IMR-90 (cell line): ENCODE results near the gene IFI44L. TPM values are rescaled to one million over a fixed set of nuclear protein-coding genes. Genes with fewer than 3 reads are reported as not detected.

Experiments used
- ATAC-seq: fragments of 200-7000 bp; cut with Tn5 transposase; 2 replicates; pipeline ENCODE4 v1.9.1; 2020; ENCODE audit warnings: low read depth, mild to moderate bottlenecking, moderate library complexity
- BruUV-seq: library from RNA; stranded (reverse); fragments of 400-500 nt; replicated peaks from 2 replicates; lab custom pipeline; 2021; lab: Mats Ljungman, UMichigan
- CTCF ChIA-PET: fragments of 300-600 bp; formaldehyde crosslinking; extraction: SDS; loops from one replicate; lab custom pipeline; 2021; ENCODE audit warnings: antibody characterized with exemption; lab: Yijun Ruan, JAX
- POLR2A ChIA-PET: fragments of 300-600 bp; sonication (Branson Sonifier 250); formaldehyde crosslinking; loops from one replicate; lab custom pipeline; 2022; ENCODE audit warnings: antibody characterized with exemption; ENCODE audit not compliant: unreplicated experiment; lab: Charles Lee
- DNase-seq: peaks from one replicate; pipeline ENCODE4 v3.0.0; 2013
- H2AFZ ChIP-seq: replicated peaks from 2 replicates; pipeline ENCODE3; 2013; ENCODE audit warnings: low read length, mild to moderate bottlenecking; ENCODE audit not compliant: poor library complexity
- H2AK5ac ChIP-seq: 2 replicates; pipeline ENCODE4 v1.6.1; 2013; ENCODE audit warnings: low read depth, low read length, inconsistent platforms
- H2AK9ac ChIP-seq: replicated peaks from 2 replicates; pipeline ENCODE3; 2013; ENCODE audit warnings: mild to moderate bottlenecking, low read depth, low read length, moderate library complexity; ENCODE audit not compliant: poor library complexity
- H2BK120ac ChIP-seq: 2 replicates; pipeline ENCODE4 v1.6.1; 2013; ENCODE audit warnings: low read depth, low read length, inconsistent platforms
- H2BK15ac ChIP-seq: 3 replicates; pipeline ENCODE4 v1.6.1; 2013; ENCODE audit warnings: low read depth, low read length, inconsistent platforms
- H2BK20ac ChIP-seq: 2 replicates; pipeline ENCODE4 v1.6.1; 2013; ENCODE audit warnings: low read depth, mild to moderate bottlenecking, inconsistent platforms, low read length, moderate library complexity
- H2BK5ac ChIP-seq: 2 replicates; pipeline ENCODE4 v1.6.1; 2013; ENCODE audit warnings: mild to moderate bottlenecking, low read depth, low read length, inconsistent platforms; ENCODE audit not compliant: poor library complexity, severe bottlenecking
- H3K14ac ChIP-seq: replicated peaks from 2 replicates; pipeline ENCODE4 v1.6.1; 2013; ENCODE audit warnings: low read depth, low read length, inconsistent platforms
- H3K18ac ChIP-seq: 2 replicates; pipeline ENCODE4 v1.6.1; 2013; ENCODE audit warnings: low read depth, low read length, control low read depth
- H3K23ac ChIP-seq: 2 replicates; pipeline ENCODE4 v1.6.1; 2013; ENCODE audit warnings: low read depth, low read length, inconsistent platforms
- H3K27ac ChIP-seq: 2 replicates; pipeline ENCODE4 v1.5.1; 2013; ENCODE audit warnings: mild to moderate bottlenecking, control low read depth, low read length; ENCODE audit not compliant: insufficient read depth
- H3K27me3 ChIP-seq: 2 replicates; pipeline ENCODE4 v1.6.1; 2013; ENCODE audit warnings: low read length; ENCODE audit not compliant: control insufficient read depth, insufficient read depth
- H3K36me3 ChIP-seq: 2 replicates; pipeline ENCODE4 v1.6.1; 2013; ENCODE audit warnings: low read length, mixed read lengths; ENCODE audit not compliant: control insufficient read depth, insufficient read depth
- H3K4ac ChIP-seq: 2 replicates; pipeline ENCODE4 v1.6.1; 2013; ENCODE audit warnings: low read depth, low read length, inconsistent platforms
- H3K4me1 ChIP-seq: 2 replicates; pipeline ENCODE4 v1.6.1; 2013; ENCODE audit warnings: low read length, mixed read lengths; ENCODE audit not compliant: control insufficient read depth, insufficient read depth
- H3K4me2 ChIP-seq: 2 replicates; pipeline ENCODE4 v1.6.1; 2013; ENCODE audit warnings: low read depth, mild to moderate bottlenecking, control low read depth, low read length, moderate library complexity
- H3K4me3 ChIP-seq: 2 replicates; pipeline ENCODE4 v1.5.1; 2013; ENCODE audit warnings: low read depth, mild to moderate bottlenecking, control low read depth, low read length, moderate library complexity; ENCODE audit not compliant: insufficient read depth
- H3K56ac ChIP-seq: 2 replicates; pipeline ENCODE4 v1.6.1; 2013; ENCODE audit warnings: low read length, inconsistent platforms; ENCODE audit not compliant: insufficient read depth; ENCODE audit errors: extremely low read depth
- H3K79me1 ChIP-seq, 2 experiments: 2 replicates each; pipeline ENCODE4 v1.6.1; 2013; ENCODE audit warnings: low read length in 2 of 2, inconsistent platforms in 1 of 2, low read depth in 1 of 2
- H3K9ac ChIP-seq: 2 replicates; pipeline ENCODE4 v1.6.1; 2013; ENCODE audit warnings: low read depth, low read length, control low read depth
- H3K9me1 ChIP-seq: 2 replicates; pipeline ENCODE4 v1.6.1; 2013; ENCODE audit warnings: low read length, inconsistent platforms; ENCODE audit not compliant: insufficient read depth
- H3K9me3 ChIP-seq: 2 replicates; pipeline ENCODE4 v1.6.1; 2013; ENCODE audit warnings: low read length; ENCODE audit not compliant: control insufficient read depth, insufficient read depth
- H4K20me1 ChIP-seq: 2 replicates; pipeline ENCODE4 v1.6.1; 2013; ENCODE audit warnings: low read length, inconsistent platforms; ENCODE audit not compliant: insufficient read depth
- H4K5ac ChIP-seq: 2 replicates; pipeline ENCODE4 v1.6.1; 2013; ENCODE audit warnings: mild to moderate bottlenecking, low read depth, low read length, control low read depth
- H4K8ac ChIP-seq, 2 experiments: 2 replicates each; pipeline ENCODE4 v1.6.1; 2013; ENCODE audit warnings: low read depth in 2 of 2, low read length in 2 of 2, control low read depth in 1 of 2, inconsistent platforms in 1 of 2
- H4K91ac ChIP-seq: 2 replicates; pipeline ENCODE4 v1.6.1; 2013; ENCODE audit warnings: low read depth, low read length, inconsistent platforms; ENCODE audit not compliant: insufficient read depth
- MAFK ChIP-seq: IDR thresholded peaks from 2 replicates; pipeline ENCODE4 v1.6.1; 2012; ENCODE audit warnings: low read depth, low read length, improper control_type of control experiment
- MAZ ChIP-seq: IDR thresholded peaks from 2 replicates; pipeline ENCODE4 v1.6.1; 2012; ENCODE audit warnings: low read depth, mild to moderate bottlenecking, low read length, improper control_type of control experiment, moderate library complexity, borderline replicate concordance
- RFX5 ChIP-seq: IDR thresholded peaks from 2 replicates; pipeline ENCODE4 v1.8.0; 2012; ENCODE audit warnings: low read depth, mild to moderate bottlenecking, low read length, moderate library complexity
- WGBS, 2 experiments: methylation state at CpG; one replicate each; pipeline versions ENCODE4 v1.1.5 to v1.1.7; 2013; ENCODE audit warnings: missing lambda C conversion rate in 2 of 2; ENCODE audit not compliant: insufficient read length in 1 of 2; ENCODE audit errors: extremely low coverage in 2 of 2; 5-methylcytosine and 5-hydroxymethylcytosine counted together
- dilution Hi-C: fragments of 300-500 bp; cut with HindIII; formaldehyde crosslinking; loops from one replicate; pipeline ENCODE4 v1.14.3; 2018; ENCODE audit warnings: low sequenced_read_pairs; ENCODE audit not compliant: unreplicated experiment
- in situ Hi-C: fragments of 300-500 bp; cut with MboI; formaldehyde crosslinking; loops from 3 replicates; pipeline ENCODE4 v1.14.3; 2019; ENCODE audit warnings: low sequenced_read_pairs, inconsistent platforms, mixed read lengths
- intact Hi-C: fragments of 100-400 bp; cut with micrococcal nuclease; formaldehyde crosslinking; loops from 2 replicates; pipeline ENCODE4 v1.10.0; 2022
- polyA plus RNA-seq, 3 experiments: library from polyadenylated mRNA; depleted of rRNA; stranded (reverse); fragments of >200 nt; gene quantifications; 2 replicates each; pipeline ENCODE4 v1.2.3, GENCODE V29; 2012; ENCODE audit warnings: low replicate concordance in 1 of 3
- total RNA-seq: library from RNA; depleted of rRNA; stranded (reverse); fragments of >200 nt; gene quantifications from 2 replicates; pipeline ENCODE4 v1.2.3, GENCODE V29; 2012
- TF ChIP-seq, protein P1 (sequence below): conservative IDR thresholded peaks from 2 replicates; pipeline ENCODE4 v1.5.1; 2012; ENCODE audit warnings: mild to moderate bottlenecking, low read depth, low read length, improper control_type of control experiment
- TF ChIP-seq, protein P2 (sequence below): fragments of 150-350 bp; IDR thresholded peaks from 2 replicates; pipeline ENCODE4 v1.6.1; 2017; ENCODE audit warnings: mild to moderate bottlenecking, antibody characterized with exemption, low read length, low read depth
- TF ChIP-seq, protein P3 (sequence below): fragments of 150-350 bp; IDR thresholded peaks from 2 replicates; pipeline ENCODE4 v1.6.1; 2016; ENCODE audit warnings: low read depth, mild to moderate bottlenecking, low read length, moderate library complexity, borderline replicate concordance

IFI44L gene
- total and polyA plus RNA-seq, 2 of the 4 experiments (the other 2 are of a cell fraction), result 0.18 to 0.19 TPM

DNA sequence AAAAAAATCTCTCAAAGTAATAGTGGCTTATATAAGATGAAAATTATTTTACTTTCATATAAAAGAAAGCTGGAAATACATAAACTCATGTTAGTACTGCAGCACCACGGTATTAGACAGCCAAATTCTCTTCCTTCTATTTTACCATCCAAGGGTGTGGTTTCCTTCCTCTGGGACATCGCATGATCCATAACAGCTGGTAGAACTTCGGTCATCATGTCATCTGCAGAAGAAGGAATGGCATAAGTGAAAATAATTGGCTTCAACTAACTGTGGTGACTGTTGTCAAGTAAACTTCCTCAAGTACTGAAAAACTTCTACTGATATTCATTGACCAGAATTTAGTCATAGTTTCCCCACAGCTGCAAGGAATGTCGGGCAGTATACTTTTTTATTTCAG is 28.3 kb upstream of the IFI44L start:
- peaks cover 7% of the 10 kb centered on the region for H3K9me3 ChIP-seq
- no CpG with 5 or more reads among the region's 4 CpGs for WGBS, 2 experiments

More for the DNA sequence above, 28.3 kb upstream of the IFI44L start:
- no peak overlapping the region for H3K18ac ChIP-seq
- no peak overlapping the region for H2BK15ac ChIP-seq
- H4K91ac ChIP-seq, result no peak overlapping the region
- CTCF ChIA-PET, result no interaction called here
- no peak overlapping the region for H2AK5ac ChIP-seq
- H2BK5ac ChIP-seq, result no peak overlapping the region
- H3K27ac ChIP-seq, result no peak overlapping the region
- no peak overlapping the region for H4K5ac ChIP-seq
- no peak overlapping the region for H3K9ac ChIP-seq
- H3K4me1 ChIP-seq, result no peaks in the 10 kb centered on the region; the same call in 1 of the 2 replicates
- no TSS peak for BruUV-seq
- no peak overlapping the region for H2AFZ ChIP-seq
- H3K4ac ChIP-seq, result no peak overlapping the region
- no peak for TF ChIP-seq MAZ
- TF ChIP-seq, protein P1, sequence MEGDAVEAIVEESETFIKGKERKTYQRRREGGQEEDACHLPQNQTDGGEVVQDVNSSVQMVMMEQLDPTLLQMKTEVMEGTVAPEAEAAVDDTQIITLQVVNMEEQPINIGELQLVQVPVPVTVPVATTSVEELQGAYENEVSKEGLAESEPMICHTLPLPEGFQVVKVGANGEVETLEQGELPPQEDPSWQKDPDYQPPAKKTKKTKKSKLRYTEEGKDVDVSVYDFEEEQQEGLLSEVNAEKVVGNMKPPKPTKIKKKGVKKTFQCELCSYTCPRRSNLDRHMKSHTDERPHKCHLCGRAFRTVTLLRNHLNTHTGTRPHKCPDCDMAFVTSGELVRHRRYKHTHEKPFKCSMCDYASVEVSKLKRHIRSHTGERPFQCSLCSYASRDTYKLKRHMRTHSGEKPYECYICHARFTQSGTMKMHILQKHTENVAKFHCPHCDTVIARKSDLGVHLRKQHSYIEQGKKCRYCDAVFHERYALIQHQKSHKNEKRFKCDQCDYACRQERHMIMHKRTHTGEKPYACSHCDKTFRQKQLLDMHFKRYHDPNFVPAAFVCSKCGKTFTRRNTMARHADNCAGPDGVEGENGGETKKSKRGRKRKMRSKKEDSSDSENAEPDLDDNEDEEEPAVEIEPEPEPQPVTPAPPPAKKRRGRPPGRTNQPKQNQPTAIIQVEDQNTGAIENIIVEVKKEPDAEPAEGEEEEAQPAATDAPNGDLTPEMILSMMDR, result no peak
- TF ChIP-seq, protein P2, sequence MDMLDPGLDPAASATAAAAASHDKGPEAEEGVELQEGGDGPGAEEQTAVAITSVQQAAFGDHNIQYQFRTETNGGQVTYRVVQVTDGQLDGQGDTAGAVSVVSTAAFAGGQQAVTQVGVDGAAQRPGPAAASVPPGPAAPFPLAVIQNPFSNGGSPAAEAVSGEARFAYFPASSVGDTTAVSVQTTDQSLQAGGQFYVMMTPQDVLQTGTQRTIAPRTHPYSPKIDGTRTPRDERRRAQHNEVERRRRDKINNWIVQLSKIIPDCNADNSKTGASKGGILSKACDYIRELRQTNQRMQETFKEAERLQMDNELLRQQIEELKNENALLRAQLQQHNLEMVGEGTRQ, result no peak
- no peak for TF ChIP-seq MAFK
- TF ChIP-seq, protein P3, sequence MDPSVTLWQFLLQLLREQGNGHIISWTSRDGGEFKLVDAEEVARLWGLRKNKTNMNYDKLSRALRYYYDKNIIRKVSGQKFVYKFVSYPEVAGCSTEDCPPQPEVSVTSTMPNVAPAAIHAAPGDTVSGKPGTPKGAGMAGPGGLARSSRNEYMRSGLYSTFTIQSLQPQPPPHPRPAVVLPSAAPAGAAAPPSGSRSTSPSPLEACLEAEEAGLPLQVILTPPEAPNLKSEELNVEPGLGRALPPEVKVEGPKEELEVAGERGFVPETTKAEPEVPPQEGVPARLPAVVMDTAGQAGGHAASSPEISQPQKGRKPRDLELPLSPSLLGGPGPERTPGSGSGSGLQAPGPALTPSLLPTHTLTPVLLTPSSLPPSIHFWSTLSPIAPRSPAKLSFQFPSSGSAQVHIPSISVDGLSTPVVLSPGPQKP, result no peak
- no peak for TF ChIP-seq RFX5
- intact Hi-C loops (no loop called here), dilution Hi-C loops (no loop called here), in situ Hi-C loops (no loop called here)
- H3K79me1 ChIP-seq, result no peaks in the 10 kb centered on the region
- POLR2A ChIA-PET, result no interaction called here
- H2BK20ac ChIP-seq, result no peak overlapping the region
- no peaks in the 10 kb centered on the region for H3K36me3 ChIP-seq
- no peak overlapping the region for H3K4me3 ChIP-seq
- H3K27me3 ChIP-seq, result no peaks in the 10 kb centered on the region
- no peak overlapping the region for H3K56ac ChIP-seq
- DNase-seq (no peak), ATAC-seq (no peak)
- no peaks in the 10 kb centered on the region; the same call in 1 of the 2 replicates for H3K9me1 ChIP-seq
- H3K14ac ChIP-seq, result no peak overlapping the region
- no peak overlapping the region for H2AK9ac ChIP-seq
- no peak overlapping the region for H3K23ac ChIP-seq
- no peak overlapping the region for H3K4me2 ChIP-seq
- no peaks in the 10 kb centered on the region for H4K20me1 ChIP-seq
- H2BK120ac ChIP-seq, result no peak overlapping the region
- H4K8ac ChIP-seq, result no peak overlapping the region
